ENCODE measurements around the gene LSG1.

The LSG1 gene

DNA sequence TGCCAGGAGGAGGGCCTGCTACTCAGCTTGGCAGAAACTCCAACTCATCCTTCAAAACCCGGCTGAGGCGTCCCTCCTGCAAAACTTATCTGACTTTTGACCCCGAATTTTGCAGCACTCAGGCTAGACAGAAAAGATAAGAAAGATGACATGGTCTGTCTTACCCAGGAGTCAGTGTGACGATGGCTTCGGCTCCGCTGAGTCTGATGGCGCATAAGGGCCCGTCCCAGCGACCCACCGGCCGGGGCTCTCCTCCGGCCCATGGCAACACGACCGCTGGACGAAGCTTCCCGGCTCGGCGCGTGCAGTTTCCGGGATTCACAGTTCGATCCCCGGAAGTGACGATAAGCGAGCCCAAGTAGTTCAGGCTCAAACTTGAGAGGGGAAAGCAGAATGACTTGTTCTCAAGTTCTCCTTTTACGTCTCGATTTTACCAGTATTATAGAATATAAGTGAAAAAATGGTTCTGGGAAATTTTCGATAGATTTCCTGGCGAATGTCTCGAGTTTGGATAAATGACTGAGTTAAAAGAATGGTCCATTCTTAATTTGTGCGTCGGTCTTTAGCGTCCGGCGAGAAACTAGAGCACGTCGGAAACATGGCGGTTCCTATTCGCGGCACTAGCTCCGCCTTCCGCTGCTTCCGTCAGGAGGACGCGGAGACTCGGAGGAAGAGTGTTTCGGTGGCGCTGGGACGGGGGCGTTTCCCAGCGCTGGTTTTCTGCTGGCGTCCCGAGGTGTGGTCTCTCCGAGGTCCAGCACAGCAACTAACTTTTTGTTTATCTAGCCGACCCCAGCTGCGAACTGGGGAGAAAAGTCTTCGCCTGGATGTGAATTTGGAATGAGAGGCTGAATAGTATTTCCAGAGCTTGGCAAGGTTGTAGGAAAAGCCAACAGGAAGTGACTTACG is at the start of gene LSG1:
LSG1 (minus strand) TSS at position 292 of the 909 bp plus-strand sequence; CDS start at position 263, 29 bp downstream.
- peak; percentile 98 for DNase-seq

GRCh38 chr3:194720048-194720447 is 48.1 kb upstream of the LSG1 start:
- no peak for DNase-seq

DNA sequence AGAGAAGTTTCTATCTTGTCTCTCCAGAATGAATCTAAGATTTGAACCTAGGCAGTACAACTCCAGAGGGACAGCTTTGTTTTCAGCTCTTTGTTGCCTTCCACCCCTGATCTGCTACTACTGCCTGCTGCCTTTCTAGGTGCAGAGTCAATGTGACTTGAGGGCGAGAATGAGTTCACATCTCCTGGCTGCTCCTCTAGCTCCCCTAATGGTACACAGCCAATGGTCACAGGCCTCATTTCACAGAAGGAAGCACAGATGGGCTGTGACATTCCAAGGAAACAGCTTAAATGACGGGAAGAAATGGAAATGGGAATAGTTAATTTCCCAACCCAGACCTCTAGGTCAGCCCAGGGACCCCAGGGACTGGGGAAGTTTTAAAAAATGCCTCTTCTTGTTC is 46.1 kb upstream of the LSG1 start:
- DNase-seq = no peak

DNA sequence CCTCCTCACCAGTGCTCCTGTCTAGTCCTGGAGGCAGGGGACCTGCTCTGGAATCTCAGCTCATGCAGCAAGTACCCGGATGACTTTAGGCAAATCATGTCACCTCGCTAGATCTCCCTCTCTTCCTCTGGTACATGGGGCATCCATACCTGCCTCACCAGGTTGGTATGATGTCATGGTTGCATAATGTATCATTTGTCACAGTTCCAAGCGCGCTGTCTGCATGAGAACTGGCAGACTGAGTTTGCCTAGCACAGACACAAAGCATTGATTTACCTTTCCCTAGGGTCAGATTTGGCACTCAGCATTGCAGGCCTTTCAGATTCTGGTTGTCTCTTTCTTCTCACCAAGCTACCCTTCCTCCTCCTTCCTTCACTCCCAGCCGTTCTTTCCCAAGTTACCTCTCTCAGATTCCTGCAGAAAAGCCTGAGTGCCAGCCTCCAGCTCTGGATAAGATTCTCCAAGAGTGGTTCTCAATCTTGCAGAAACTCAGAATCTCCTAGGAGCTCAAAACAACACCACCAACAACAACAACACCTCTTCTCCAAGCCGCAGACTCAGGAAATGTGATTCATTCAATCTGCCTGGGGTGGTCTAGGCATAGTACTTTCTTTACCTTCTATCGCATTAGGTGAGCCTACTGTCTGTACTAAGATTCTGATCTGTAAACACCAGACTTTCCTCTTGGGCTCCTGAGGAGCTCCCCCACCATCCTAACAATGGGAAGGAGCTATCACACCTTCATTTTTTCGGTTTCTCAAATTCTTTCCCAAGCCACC is 43.2 kb upstream of the LSG1 start:
- no peak for DNase-seq

DNA sequence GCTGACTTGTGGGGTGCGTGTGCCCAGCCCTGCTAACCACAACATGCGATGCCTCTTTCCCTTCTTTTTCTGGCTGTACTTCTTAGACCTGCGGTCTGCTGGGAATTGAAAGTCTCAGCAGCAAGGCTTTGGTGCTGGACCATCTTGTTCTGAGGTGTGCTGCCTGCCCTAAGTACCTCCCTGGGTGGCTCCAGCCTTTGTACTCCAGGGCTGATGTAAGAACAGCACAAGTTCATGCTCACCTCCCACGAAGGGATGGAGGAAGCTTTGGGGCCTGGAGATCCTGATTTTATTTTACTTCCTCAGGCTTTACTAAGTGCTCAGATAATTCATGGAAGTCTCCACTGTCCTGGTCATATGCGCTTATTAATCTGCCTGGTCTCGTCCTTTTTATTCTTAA is 42.6 kb upstream of the LSG1 start:
- no peak for DNase-seq

DNA sequence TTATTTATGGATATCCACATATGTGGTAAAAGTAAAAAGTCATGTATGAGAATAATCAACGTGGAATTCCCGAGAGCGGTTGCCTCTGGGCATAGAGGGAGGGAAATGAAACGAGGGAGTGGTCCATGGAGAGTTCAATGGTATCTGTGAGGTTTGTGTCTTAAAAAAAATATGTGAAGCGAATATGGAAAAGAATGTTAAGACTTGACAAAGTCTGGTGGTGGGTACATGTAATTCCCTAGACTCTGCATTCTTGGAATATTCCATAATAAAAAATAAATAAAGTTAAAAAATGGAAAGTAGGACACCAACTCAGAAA is 42.1 kb upstream of the LSG1 start:
- no peak for DNase-seq

DNA sequence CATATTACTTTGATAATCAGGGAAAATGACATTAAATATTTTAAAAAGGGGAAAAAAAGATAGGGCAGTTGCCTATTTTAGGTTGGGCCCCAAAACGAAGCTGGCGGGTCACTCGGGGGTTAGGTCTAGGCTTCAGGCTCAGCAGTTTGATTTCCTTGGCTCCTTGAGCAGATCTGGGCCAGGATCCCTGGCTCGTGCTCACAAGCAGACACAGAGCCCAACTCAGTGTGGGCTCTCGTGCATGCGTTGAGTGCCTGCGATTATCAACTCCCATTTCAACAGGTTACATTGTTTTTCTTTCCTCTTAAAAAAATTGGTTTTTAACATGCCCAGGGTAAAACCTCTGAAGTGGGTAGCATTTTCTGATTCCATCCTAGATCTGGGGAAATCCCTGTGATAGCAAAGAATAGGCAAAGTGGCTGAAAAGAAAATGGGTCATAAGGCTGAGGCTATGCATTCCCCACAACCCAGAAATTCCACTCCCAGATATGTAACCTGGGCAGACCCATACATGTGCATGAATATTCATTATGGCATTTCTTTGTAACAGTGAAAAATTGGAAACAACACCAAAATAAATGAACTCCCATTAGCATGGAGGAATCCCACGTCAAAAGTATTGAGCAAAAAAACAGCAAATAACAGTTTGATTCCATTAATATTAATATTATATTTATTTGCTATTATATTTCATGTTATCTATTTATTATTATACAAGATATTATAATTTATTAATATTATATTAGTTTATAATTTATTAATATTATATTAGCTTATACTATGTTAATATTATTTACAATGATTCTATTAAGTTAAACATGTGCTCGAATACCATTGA is 41.5 kb upstream of the LSG1 start:
- DNase-seq = no peak

DNA sequence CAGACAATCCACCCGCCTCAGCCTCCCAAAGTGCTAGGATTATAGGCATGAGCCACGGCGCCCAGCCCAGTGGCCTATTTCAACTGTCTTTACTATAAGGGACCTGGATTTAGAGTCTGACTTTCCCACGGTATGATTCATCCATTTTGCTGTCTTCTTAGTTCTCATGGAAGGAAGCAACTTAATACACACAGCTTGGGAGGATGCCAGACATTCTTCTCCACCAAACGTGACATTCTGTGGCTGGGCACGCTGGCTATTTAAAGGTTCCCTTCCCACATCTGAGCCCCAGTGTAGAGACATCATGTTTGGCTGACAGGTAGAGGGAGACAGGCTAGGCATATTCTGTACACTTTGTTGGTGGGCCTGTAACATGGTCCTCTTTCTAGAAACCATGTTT is 39.9 kb upstream of the LSG1 start:
- no peak for DNase-seq

DNA sequence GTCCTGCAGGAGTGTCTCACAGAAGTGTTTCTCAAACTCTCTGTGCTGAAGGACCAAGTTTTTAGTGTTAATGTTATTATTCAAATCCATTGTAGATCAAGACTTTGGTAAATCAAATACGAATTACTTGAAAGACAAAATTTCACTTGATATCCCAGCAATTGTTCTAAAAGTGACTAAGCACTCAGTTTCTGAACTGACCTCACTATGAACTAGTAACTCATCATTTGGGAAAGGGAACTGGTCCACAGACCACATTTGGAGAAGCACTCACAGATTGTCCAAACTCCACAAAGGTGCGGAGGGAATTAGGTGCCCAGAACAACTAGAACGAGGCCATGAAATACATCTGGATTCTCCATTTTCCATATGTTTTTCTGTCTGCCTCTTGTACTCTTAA is 39.3 kb upstream of the LSG1 start:
- no peak for DNase-seq

- no peak for DNase-seq
Observed at GRCh38 chr3:194707147-194707540, 35.2 kb upstream of the LSG1 start.

DNA sequence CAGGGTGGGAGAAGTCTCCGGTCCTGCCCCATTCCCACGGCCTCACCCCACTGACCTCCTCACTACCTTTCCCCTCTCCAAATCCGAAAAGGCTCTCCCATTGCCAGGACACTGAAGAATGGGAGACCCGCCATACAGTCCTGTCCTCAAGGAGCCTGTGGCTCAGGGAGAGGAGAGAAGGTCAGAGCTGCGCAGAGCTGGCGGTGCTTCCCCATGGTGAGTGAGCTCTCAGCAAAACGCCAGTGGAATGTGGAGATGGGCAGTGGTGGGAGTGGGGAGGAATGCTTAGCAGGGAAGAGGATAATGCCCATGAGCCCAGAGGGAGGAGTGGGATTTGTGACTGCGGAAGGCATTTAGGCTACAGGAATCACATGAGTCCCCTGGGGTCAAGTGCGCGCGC is 33.8 kb upstream of the LSG1 start:
- no peak for DNase-seq

- no peak for DNase-seq
Observed at GRCh38 chr3:194705227-194705626, 33.2 kb upstream of the LSG1 start.

- DNase-seq = no peak
Observed at GRCh38 chr3:194702545-194702944, 30.6 kb upstream of the LSG1 start.

DNA sequence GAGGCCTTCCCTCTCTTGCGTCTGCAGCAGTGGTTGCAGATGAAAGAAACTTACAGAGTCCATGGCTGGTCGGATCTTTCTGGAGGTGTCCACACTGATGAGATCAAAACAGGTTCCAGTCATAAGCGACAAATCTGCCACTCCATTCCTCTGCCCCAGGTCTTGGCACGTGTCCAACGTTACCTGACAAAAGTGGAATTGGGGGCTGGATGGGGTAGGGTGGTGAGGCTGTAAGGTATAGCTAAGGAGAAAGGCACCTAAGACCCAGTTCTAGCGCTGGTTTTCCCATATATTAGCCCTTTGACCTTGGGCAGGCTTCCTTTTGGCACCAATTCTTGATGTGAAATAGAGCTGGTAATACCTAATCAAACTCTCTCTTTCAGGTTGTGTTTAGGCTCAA is 24.7 kb upstream of the LSG1 start:
- DNase-seq = no peak

DNA sequence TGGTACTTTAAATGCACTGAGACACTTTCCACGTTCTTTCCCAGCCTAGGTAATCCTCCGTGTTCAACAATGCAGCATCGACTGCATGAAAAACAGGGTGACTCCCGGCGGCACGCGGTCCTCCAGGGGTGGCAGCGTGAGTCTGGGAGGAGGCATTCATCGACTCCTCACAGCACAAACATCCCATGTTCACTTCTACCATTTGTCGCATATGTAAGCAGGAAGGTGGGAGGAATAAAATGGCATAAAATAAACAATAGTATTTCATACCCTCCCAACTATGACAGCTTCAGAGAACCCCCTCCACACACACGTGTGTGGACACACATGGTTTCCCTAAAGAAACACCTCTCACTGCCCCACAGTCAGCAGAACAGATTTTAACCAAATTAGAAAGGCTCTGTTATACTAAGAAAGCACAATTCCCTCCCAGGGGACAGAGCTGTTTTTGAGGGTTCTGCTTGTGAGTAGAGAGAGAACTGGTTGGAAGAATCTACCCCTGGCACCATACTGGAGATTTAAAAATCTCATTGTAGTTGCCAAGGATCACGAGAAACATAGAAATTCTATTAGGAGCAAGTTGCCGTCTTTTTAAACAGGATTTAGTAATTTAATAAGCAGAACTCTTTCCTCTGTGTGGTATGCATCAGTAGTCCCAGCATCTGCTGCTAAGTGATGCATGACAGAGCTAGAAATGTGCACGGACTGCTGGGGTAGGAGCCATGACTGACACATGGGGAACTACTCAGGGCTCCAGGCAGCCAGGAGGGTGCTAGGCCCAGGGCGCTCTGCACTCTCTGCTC is 19.7 kb upstream of the LSG1 start:
- DNase-seq = no peak

- DNase-seq = no peak
Observed at GRCh38 chr3:194690501-194691372, 18.7 kb upstream of the LSG1 start.

DNA sequence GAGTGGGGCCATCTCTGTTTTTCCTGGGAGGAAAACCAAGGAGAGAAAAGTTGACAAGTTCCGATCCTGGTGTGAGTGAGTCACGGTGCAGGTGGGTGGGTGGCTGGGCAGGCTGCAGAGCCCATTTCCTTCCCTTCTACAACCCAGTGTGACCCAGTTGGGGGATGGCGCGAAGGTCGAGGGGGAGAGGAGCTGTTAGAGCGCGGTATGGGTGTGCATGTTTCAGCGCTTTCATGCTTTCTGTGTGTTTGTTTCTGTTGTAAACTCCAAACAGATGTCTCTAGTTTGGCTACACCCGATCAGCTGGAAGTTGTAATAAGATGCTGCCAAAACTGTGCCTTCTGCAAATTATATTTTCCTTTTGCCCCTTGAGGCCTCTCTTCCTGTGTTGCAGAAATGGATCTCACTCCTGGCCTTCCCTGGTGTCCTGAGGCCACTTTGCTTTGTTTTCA is 17.5 kb upstream of the LSG1 start:
- DNase-seq = no peak

- DNase-seq = no peak
Observed at GRCh38 chr3:194688946-194689345, 17.0 kb upstream of the LSG1 start.

DNA sequence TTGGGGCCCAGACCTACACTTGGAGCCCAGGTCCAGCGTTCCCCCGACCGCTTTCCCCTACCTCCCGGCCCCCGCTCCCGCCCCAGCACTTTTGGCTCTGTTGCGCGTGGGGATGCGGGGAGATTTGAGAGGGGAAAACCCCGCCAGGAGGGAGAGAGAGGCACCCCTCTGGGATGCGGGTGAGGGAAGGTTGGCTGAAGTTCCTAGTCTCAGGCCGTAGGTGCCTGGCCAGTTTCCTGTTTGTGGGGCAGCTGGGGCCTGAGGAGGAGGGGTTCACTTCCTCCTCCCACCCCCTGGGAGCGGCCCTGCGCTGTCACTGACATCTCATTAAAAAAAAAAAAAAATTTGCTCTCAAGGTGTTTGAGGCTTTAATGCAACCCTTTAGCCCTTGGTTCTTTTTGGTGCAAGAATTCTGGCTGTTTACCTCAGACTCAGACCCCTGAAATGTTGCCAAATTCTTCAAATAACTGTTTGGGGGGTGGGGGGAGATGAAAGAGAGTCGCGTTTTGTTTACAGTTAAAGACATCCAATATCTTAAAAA is 16.3 kb upstream of the LSG1 start:
- peak; percentile 40 for DNase-seq

- DNase-seq = peak; percentile 86
Observed at GRCh38 chr3:194687638-194688199, 15.7 kb upstream of the LSG1 start.
